Esophagus squamous epithelium (tissue), 5 donors: ENCODE results near the gene LYRM7. TPM values are rescaled to one million over a fixed set of nuclear protein-coding genes. Genes with fewer than 3 reads are reported as not detected.
"Not testable (repeated sequence)": the region's sequence is repeated elsewhere in the genome, so short reads cannot be mapped to it uniquely, and the experiment has no call there.

Source experiments
- DNase-seq: peaks from one replicate; lab custom pipeline; 2025; lab: John Stamatoyannopoulos, UW
- H3K27ac ChIP-seq, 4 donors: fragments of 200-600 bp; sonication (generic); one replicate each; pipeline ENCODE4 v1.5.1; 2016 to 2019; ENCODE audit warnings: mild to moderate bottlenecking in 1 of 4
- H3K27me3 ChIP-seq, 4 donors: fragments of 200-600 bp; sonication (generic); 1 replicate in 3 of 4; 2 replicates in 1 of 4; pipeline versions ENCODE4 v1.5.1 to v1.6.0; 2017 to 2021; ENCODE audit warnings: antibody characterized with exemption in 1 of 4
- H3K36me3 ChIP-seq, 3 donors: fragments of 200-600 bp; sonication (generic); one replicate each; pipeline ENCODE4 v1.5.1; 2016 to 2019
- H3K4me1 ChIP-seq, 3 donors: fragments of 200-600 bp; sonication (generic); one replicate each; pipeline ENCODE4 v1.5.1; 2017 to 2019
- H3K4me3 ChIP-seq, 4 donors: fragments of 200-600 bp; sonication (generic); 1 replicate in 3 of 4; 2 replicates in 1 of 4; pipeline ENCODE4 v1.5.1; 2016 to 2019; ENCODE audit warnings: mild to moderate bottlenecking in 2 of 4, moderate library complexity in 1 of 4
- H3K9me3 ChIP-seq, 3 donors: fragments of 200-600 bp; sonication (generic); one replicate each; pipeline ENCODE4 v1.5.1; 2016 to 2019
- POLR2A ChIP-seq, 4 donors: fragments of 450-650 bp; IDR thresholded peaks; one replicate each; pipeline ENCODE4 v1.6.1; 2017; ENCODE audit warnings: antibody characterized with exemption in 4 of 4, mild to moderate bottlenecking in 4 of 4, moderate library complexity in 3 of 4
- WGBS, 2 donors: methylation state at CpG; one replicate each; pipeline ENCODE4 v1.1.5; 2018; 5-methylcytosine and 5-hydroxymethylcytosine counted together
- intact Hi-C: fragments of 100-400 bp; cut with DNase I; formaldehyde crosslinking; loops from one replicate; pipeline ENCODE4 v1.15.0; 2022
- total RNA-seq, 4 donors: library from RNA; depleted of rRNA; stranded (reverse); fragments of >200 nt; gene quantifications; one replicate each; pipeline ENCODE4 v1.1.0, GENCODE V29; 2016
- TF ChIP-seq, protein P1 (sequence below), 6 experiments: fragments of 450-650 bp in 4 of 6; fragments of 200-600 bp in 2 of 6; sonication (generic) in 2 of 6; IDR thresholded peaks; one replicate each; pipeline ENCODE4 v1.5.1; 2016 to 2019; ENCODE audit warnings: antibody characterized with exemption in 6 of 6, mild to moderate bottlenecking in 4 of 6, moderate library complexity in 4 of 6
- donor health status: DM: yes; HTN: yes; CAD: no.

LYRM7 gene
- total RNA-seq, 4 donors from 2014 or later = 4.1 to 9.3 (median 6.4) TPM

DNA sequence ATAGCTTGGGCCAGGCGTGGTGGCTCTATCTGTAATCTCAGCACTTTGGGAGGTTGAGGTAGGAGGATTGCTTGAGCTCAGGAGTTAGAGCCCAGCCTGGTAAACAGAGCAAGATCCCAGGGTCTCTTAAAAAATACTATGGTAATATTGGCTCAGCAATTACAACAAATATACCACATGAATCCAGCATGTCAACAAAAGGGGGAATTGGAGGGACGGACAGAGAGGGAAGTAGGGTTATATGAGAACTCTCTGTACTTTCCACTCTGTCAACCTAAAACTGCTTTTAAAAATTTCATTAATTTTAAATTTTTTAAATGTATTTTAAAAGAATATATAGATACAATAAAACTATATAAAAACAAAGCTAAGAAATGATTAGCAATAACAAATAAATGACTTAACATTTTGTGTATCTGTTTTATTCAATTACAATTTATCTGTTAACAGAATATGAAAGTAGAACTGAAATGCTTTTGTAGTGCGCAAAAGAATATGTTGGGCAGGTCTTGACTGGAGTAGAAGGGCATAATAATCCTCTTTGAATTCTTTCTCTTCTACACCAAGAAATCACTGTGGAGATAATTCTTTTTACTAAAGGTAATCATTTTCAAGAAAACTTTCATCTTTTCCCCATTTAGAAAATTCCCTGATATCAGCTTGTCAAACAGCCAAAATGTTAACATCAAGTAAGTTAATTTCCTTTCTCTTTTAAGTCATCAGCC lies 80.2 kb downstream of the LYRM7 start:
- 38 to 42% methylated on average over 3 of the region's 3 CpGs for WGBS, 2 donors
- Histone ChIP-seq H3K4me1 (peaks cover 0 to 4% (median 0%) of the 10 kb centered on the region in 3 donors), H3K9me3 (peaks cover 0 to 16% (median 3%) of the 10 kb centered on the region in 3 donors), H3K36me3 (no peaks in the 10 kb centered on the region), H3K27ac (peak overlapping the region in 2 of 4 donors; percentile 42 to 68), H3K27me3 (no peaks in the 10 kb centered on the region), H3K4me3 (no peak overlapping the region)
- intact Hi-C loops = loop anchor here (10.0 kb wide), 1 partner anchor 86 kb away; the partner anchor contains the start of gene HINT1
- no peak for DNase-seq
- TF ChIP-seq POLR2A (IDR thresholded peaks at IDR 0.05) = no peak
- TF ChIP-seq, protein P1, sequence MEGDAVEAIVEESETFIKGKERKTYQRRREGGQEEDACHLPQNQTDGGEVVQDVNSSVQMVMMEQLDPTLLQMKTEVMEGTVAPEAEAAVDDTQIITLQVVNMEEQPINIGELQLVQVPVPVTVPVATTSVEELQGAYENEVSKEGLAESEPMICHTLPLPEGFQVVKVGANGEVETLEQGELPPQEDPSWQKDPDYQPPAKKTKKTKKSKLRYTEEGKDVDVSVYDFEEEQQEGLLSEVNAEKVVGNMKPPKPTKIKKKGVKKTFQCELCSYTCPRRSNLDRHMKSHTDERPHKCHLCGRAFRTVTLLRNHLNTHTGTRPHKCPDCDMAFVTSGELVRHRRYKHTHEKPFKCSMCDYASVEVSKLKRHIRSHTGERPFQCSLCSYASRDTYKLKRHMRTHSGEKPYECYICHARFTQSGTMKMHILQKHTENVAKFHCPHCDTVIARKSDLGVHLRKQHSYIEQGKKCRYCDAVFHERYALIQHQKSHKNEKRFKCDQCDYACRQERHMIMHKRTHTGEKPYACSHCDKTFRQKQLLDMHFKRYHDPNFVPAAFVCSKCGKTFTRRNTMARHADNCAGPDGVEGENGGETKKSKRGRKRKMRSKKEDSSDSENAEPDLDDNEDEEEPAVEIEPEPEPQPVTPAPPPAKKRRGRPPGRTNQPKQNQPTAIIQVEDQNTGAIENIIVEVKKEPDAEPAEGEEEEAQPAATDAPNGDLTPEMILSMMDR (IDR thresholded peaks at IDR 0.05) = no peak

DNA sequence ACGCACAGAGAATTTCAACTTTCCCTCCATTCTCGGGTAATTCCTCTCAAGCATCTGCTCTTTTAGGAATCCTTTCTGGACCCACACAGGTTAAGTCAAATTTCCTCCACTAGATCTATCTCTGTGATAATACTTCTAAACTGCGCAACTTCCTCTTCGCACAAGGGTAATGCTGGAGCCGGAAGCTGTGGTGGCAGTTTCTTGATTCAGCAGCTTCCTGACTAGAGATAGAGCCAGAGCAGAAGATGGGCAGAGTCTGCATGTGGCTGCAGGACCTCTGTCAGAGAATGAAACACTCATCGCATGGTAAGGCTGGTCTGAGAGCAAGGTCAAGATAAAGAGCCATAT lies 82.1 kb downstream of the LYRM7 start:
- H3K4me3 ChIP-seq = peak overlapping the region in 3 of 4 donors; percentile 12 to 24 (median 21)

DNA sequence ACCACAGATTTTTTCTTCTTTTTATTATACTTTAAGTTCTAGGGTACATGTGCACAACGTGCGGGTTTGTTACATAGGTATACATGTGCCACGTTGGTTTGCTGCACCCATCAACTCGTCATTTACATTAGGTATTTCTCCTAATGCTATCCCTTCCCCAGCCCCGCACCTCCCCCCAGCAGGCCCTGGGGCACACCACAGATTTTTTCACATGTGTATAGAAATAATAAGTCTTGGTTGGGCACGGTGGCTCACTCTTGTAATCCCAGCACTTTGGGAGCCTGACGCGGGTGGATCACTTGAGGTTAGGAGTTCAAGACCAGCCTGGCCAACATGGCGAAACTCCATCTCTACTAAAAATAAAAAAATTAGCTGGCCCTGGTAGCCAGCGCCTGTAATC lies 83.3 kb downstream of the LYRM7 start:
- not testable (repeated sequence) for H3K27me3 ChIP-seq, H3K4me1 ChIP-seq, H3K36me3 ChIP-seq, DNase-seq, H3K9me3 ChIP-seq
- Histone ChIP-seq H3K4me3 (peak overlapping the region in 3 of 4 donors; percentile 8 to 24 (median 12)), H3K27ac (peak overlapping the region in 2 of 4 donors; percentile 37 to 50)
- intact Hi-C loops = loop anchor here (10.0 kb wide), 1 partner anchor 89 kb away; the partner anchor contains the start of gene HINT1
- WGBS, 2 donors = 92 to 94% methylated on average over 6 to 7 of the region's 10 CpGs

More for the DNA sequence above, 82.1 kb downstream of the LYRM7 start:
- no peaks in the 10 kb centered on the region for H3K27me3 ChIP-seq
- TF ChIP-seq, protein P1 (IDR thresholded peaks at IDR 0.05) = no peak
- peak in 2 of 4 donors; percentile 42 to 76 for TF ChIP-seq POLR2A (IDR thresholded peaks at IDR 0.05)
- peaks cover 0 to 4% (median 0%) of the 10 kb centered on the region in 3 donors for H3K4me1 ChIP-seq
- intact Hi-C loops = loop anchor here (10.0 kb wide), 1 partner anchor 88 kb away; the partner anchor contains the start of gene HINT1
- H3K27ac ChIP-seq = peak overlapping the region; percentile 16 to 73 (median 50)
- no peaks in the 10 kb centered on the region for H3K36me3 ChIP-seq
- H3K9me3 ChIP-seq = no peaks in the 10 kb centered on the region
- 57 to 64% methylated on average over 6 of the region's 6 CpGs for WGBS, 2 donors
- DNase-seq = peak; percentile 7

DNA sequence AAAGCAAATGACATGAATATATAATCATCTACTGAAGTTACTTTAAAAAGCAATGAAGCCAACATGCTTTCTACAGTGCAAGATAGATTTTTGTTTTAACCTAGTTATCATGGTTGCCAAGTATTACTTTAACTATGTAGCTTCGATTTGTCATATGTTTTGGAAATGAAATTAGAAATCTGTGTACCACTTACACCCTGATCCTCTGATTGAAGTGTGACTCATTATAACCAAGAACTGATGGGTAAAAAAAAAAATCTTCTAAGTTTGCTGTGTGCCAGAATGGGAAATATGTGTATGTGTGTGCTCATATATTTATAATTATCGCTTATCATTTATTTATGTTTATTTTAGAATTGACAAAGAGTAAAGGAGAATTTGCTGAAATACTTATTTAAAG lies 84.0 kb downstream of the LYRM7 start:
- no peaks in the 10 kb centered on the region for H3K9me3 ChIP-seq
- TF ChIP-seq POLR2A (IDR thresholded peaks at IDR 0.05) = no peak
- TF ChIP-seq, protein P1 (IDR thresholded peaks at IDR 0.05) = no peak
- no peak for DNase-seq
- H3K4me1 ChIP-seq = peaks cover 0 to 4% (median 0%) of the 10 kb centered on the region in 3 donors
- H3K36me3 ChIP-seq = no peaks in the 10 kb centered on the region
- no peak overlapping the region for H3K27ac ChIP-seq
- intact Hi-C loops = loop anchor here (10.0 kb wide), 1 partner anchor 90 kb away; the partner anchor contains the start of gene HINT1
- WGBS, 2 donors = 66 to 71% methylated on average over 2 of the region's 2 CpGs
- no peaks in the 10 kb centered on the region for H3K27me3 ChIP-seq
- H3K4me3 ChIP-seq = peak overlapping the region in 1 of 4 donors; percentile 24

Other genes starting within 250 kb of the LYRM7 start
- gene HINT1, start 5.7 kb upstream of the LYRM7 start, total RNA-seq = 100 to 1,000 TPM in 3 of 4 donors, 10 to 100 TPM in 1; 65.0 to 241 (median 207) TPM
- gene CDC42SE2, start 93.1 kb downstream of the LYRM7 start, total RNA-seq = 10 to 100 TPM; 10.4 to 28.4 (median 22.1) TPM